ENCODE measurements around the gene HSPA4. TPM values are rescaled to one million over a fixed set of nuclear protein-coding genes. Genes with fewer than 3 reads are reported as not detected.

Gene HSPA4
- total and polyA plus RNA-seq, 2 experiments from 2014 or later, result 340 to 343 TPM

DNA sequence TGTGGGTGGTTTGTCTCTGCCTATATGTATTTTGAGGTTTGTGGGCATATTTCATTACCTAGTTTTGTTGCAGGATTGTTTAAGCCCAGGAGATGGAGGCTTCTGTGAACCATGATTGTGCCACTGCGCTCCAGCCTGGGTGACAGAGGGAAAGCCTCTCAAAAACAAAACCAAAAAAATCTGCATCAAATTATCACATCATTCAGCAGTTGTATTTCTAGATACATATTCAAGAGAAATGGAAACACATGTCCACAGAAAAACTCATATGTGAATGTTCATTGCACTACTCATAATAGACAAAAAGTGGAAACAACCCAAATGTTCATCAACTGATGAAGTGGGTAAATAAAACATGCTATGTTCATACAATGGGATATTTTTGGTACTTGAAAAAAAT lies 29.9 kb downstream of the HSPA4 start (continued):
- TF ChIP-seq ZNF331 (CRISPR knock-in tag; IDR thresholded peaks at IDR 0.05; ENCODE audit: low read depth) (no peak), JUNB (IDR thresholded peaks at IDR 0.05; ENCODE audit: unreplicated experiment) (no peak), CREB1 (CRISPR knock-in tag; IDR thresholded peaks at IDR 0.05; ENCODE audit: low read depth) (no peak), STAT1 (IDR thresholded peaks at IDR 0.05; ENCODE audit: unreplicated experiment) (no peak)

DNA sequence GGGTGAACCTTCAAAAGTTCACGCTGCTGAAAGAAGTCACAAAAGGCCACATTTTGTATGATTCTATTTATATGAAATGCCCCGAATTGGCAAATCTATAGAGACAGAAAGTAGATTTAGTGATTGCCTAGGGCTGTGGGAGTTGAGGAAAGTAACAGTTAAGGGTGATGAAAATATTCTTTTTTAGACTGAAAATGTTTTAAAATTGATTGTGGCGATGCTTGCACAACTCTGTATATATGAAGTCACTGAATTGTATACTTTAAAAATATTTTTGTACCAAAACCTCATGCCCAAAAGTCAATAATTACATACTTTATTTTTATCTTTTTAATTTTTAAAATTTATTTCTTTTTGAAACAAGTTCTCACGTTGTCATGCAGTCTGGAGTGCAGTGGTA lies 30.3 kb downstream of the HSPA4 start:
- peaks cover 5% of the 10 kb centered on the region; the same call in 1 of the 2 replicates for H3F3A ChIP-seq (replicated peaks; ENCODE audit: low read depth)
- no peak overlapping the region for H3K4me3 Mint-ChIP-seq
- peaks cover 28% of the 10 kb centered on the region for H3K36me3 ChIP-seq (ENCODE audit: insufficient read depth)
- H3K36me3 Mint-ChIP-seq (ENCODE audit: low read depth), result peaks cover 77% of the 10 kb centered on the region
- TF ChIP-seq ZNF114 (CRISPR knock-in tag; IDR thresholded peaks at IDR 0.05) (no peak), CREB1 (CRISPR knock-in tag; IDR thresholded peaks at IDR 0.05; ENCODE audit: low read depth) (no peak), JUNB (IDR thresholded peaks at IDR 0.05; ENCODE audit: unreplicated experiment) (no peak), EZH2phosphoT487 (IDR thresholded peaks at IDR 0.05; ENCODE audit: unreplicated experiment) (no peak), ZNF331 (CRISPR knock-in tag; IDR thresholded peaks at IDR 0.05; ENCODE audit: low read depth) (no peak), STAT1 (IDR thresholded peaks at IDR 0.05; ENCODE audit: unreplicated experiment) (no peak), POLR2AphosphoS5 (IDR thresholded peaks at IDR 0.05; ENCODE audit: low read depth) (no peak), EZH2 (IDR thresholded peaks at IDR 0.05; ENCODE audit: low read depth, unreplicated experiment) (no peak)
- TF ChIP-seq, protein P1, sequence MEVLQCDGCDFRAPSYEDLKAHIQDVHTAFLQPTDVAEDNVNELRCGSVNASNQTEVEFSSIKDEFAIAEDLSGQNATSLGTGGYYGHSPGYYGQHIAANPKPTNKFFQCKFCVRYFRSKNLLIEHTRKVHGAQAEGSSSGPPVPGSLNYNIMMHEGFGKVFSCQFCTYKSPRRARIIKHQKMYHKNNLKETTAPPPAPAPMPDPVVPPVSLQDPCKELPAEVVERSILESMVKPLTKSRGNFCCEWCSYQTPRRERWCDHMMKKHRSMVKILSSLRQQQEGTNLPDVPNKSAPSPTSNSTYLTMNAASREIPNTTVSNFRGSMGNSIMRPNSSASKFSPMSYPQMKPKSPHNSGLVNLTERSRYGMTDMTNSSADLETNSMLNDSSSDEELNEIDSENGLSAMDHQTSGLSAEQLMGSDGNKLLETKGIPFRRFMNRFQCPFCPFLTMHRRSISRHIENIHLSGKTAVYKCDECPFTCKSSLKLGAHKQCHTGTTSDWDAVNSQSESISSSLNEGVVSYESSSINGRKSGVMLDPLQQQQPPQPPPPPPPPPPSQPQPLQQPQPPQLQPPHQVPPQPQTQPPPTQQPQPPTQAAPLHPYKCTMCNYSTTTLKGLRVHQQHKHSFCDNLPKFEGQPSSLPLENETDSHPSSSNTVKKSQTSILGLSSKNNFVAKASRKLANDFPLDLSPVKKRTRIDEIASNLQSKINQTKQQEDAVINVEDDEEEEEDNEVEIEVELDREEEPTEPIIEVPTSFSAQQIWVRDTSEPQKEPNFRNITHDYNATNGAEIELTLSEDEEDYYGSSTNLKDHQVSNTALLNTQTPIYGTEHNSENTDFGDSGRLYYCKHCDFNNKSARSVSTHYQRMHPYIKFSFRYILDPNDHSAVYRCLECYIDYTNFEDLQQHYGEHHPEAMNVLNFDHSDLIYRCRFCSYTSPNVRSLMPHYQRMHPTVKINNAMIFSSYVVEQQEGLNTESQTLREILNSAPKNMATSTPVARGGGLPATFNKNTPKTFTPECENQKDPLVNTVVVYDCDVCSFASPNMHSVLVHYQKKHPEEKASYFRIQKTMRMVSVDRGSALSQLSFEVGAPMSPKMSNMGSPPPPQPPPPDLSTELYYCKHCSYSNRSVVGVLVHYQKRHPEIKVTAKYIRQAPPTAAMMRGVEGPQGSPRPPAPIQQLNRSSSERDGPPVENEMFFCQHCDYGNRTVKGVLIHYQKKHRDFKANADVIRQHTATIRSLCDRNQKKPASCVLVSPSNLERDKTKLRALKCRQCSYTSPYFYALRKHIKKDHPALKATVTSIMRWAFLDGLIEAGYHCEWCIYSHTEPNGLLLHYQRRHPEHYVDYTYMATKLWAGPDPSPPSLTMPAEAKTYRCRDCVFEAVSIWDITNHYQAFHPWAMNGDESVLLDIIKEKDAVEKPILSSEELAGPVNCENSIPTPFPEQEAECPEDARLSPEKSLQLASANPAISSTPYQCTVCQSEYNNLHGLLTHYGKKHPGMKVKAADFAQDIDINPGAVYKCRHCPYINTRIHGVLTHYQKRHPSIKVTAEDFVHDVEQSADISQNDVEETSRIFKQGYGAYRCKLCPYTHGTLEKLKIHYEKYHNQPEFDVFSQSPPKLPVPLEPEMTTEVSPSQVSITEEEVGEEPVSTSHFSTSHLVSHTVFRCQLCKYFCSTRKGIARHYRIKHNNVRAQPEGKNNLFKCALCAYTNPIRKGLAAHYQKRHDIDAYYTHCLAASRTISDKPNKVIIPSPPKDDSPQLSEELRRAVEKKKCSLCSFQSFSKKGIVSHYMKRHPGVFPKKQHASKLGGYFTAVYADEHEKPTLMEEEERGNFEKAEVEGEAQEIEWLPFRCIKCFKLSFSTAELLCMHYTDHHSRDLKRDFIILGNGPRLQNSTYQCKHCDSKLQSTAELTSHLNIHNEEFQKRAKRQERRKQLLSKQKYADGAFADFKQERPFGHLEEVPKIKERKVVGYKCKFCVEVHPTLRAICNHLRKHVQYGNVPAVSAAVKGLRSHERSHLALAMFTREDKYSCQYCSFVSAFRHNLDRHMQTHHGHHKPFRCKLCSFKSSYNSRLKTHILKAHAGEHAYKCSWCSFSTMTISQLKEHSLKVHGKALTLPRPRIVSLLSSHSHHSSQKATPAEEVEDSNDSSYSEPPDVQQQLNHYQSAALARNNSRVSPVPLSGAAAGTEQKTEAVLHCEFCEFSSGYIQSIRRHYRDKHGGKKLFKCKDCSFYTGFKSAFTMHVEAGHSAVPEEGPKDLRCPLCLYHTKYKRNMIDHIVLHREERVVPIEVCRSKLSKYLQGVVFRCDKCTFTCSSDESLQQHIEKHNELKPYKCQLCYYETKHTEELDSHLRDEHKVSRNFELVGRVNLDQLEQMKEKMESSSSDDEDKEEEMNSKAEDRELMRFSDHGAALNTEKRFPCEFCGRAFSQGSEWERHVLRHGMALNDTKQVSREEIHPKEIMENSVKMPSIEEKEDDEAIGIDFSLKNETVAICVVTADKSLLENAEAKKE (CRISPR knock-in tag; IDR thresholded peaks at IDR 0.05), result no peak
- TF ChIP-seq, protein P2, sequence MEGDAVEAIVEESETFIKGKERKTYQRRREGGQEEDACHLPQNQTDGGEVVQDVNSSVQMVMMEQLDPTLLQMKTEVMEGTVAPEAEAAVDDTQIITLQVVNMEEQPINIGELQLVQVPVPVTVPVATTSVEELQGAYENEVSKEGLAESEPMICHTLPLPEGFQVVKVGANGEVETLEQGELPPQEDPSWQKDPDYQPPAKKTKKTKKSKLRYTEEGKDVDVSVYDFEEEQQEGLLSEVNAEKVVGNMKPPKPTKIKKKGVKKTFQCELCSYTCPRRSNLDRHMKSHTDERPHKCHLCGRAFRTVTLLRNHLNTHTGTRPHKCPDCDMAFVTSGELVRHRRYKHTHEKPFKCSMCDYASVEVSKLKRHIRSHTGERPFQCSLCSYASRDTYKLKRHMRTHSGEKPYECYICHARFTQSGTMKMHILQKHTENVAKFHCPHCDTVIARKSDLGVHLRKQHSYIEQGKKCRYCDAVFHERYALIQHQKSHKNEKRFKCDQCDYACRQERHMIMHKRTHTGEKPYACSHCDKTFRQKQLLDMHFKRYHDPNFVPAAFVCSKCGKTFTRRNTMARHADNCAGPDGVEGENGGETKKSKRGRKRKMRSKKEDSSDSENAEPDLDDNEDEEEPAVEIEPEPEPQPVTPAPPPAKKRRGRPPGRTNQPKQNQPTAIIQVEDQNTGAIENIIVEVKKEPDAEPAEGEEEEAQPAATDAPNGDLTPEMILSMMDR (conservative IDR thresholded peaks at IDR 0.05; ENCODE audit: low read depth in 2 of 2), result no peak
- no peaks in the 10 kb centered on the region for H3K27me3 ChIP-seq (ENCODE audit: insufficient read depth)
- ATAC-seq (no peak), DNase-seq (ENCODE audit: low spot score) (no peak)
- no peak overlapping the region for H3K4me2 ChIP-seq
- H3K79me2 ChIP-seq (replicated peaks; ENCODE audit: insufficient read depth), result peaks cover 100% of the 10 kb centered on the region
- H3K27me3 Mint-ChIP-seq (ENCODE audit: insufficient read depth, low read depth, poor library complexity), result peaks cover 4% of the 10 kb centered on the region
- H3K9me2 ChIP-seq (ENCODE audit: insufficient read depth), result no peaks in the 10 kb centered on the region
- no peak overlapping the region for H3K27ac Mint-ChIP-seq
- H3K9me3 Mint-ChIP-seq, result no peaks in the 10 kb centered on the region; the same call in 2 of the 3 replicates
- H2AFZ ChIP-seq, result no peak overlapping the region
- H3K4me3 ChIP-seq, result no peak overlapping the region
- peaks cover 75% of the 10 kb centered on the region for H4K20me1 ChIP-seq (replicated peaks; ENCODE audit: insufficient read depth)
- H3K4me1 ChIP-seq (ENCODE audit: insufficient read depth), result no peaks in the 10 kb centered on the region
- H3K4me1 Mint-ChIP-seq, result peaks cover 8% of the 10 kb centered on the region; the same call in 2 of the 3 replicates
- H3K27ac ChIP-seq (ENCODE audit: low read depth), result no peak overlapping the region
